Ovary (tissue), 3 donors: ENCODE data around the gene CDH16.

ENCODE experiments used
- CTCF ChIP-seq, 3 donors: fragments of 450-650 bp in 2 of 3; fragments of 200-600 bp in 1 of 3; IDR thresholded peaks; one replicate each; pipeline versions ENCODE4 v1.5.1 to v1.8.0; 2016 to 2022; ENCODE audit warnings: antibody characterized with exemption in 3 of 3, mild to moderate bottlenecking in 1 of 3
- POLR2A ChIP-seq: fragments of 450-650 bp; IDR thresholded peaks from one replicate; pipeline ENCODE4 v1.6.1; 2017; ENCODE audit warnings: antibody characterized with exemption, mild to moderate bottlenecking, moderate library complexity
- donor health status: DM: no; HTN: no; CAD: no.

- TF ChIP-seq CTCF (IDR thresholded peaks at IDR 0.05) (no peak), POLR2A (no peak)
Observed at GRCh38 chr16:66881014-66881417, 37.7 kb downstream of the CDH16 start.
